ENCODE measurements around the gene ORC5.

DNA sequence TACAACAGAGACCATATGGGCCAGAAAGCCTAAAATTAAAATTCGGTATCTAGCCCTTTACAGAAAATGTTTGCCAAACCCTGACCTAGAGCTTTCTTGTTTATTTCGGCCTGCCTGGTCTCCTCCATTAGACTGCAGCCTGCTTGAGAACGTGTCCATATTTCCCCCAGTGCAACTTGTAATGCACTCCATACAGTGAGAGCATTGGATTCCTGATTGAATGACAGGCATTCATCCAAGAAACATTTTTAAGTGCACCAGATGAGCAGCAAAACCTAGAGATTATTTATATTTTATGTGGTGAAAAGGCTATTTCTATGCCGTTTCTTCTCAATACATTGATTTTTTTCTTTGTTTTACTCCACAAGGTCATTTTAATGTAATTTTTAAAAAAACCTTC is 47.4 kb upstream of the ORC5 start:
- TF ChIP-seq, protein P1, sequence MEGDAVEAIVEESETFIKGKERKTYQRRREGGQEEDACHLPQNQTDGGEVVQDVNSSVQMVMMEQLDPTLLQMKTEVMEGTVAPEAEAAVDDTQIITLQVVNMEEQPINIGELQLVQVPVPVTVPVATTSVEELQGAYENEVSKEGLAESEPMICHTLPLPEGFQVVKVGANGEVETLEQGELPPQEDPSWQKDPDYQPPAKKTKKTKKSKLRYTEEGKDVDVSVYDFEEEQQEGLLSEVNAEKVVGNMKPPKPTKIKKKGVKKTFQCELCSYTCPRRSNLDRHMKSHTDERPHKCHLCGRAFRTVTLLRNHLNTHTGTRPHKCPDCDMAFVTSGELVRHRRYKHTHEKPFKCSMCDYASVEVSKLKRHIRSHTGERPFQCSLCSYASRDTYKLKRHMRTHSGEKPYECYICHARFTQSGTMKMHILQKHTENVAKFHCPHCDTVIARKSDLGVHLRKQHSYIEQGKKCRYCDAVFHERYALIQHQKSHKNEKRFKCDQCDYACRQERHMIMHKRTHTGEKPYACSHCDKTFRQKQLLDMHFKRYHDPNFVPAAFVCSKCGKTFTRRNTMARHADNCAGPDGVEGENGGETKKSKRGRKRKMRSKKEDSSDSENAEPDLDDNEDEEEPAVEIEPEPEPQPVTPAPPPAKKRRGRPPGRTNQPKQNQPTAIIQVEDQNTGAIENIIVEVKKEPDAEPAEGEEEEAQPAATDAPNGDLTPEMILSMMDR (IDR thresholded peaks at IDR 0.05) = no peak
- no peak for TF ChIP-seq POLR2AphosphoS5 (IDR thresholded peaks at IDR 0.05)
- TF ChIP-seq POLR2A (IDR thresholded peaks at IDR 0.05) = no peak
